H1 (cell line): Measurements from ENCODE around the gene PAK6. TPM values are rescaled to one million over a fixed set of nuclear protein-coding genes. Genes with fewer than 3 reads are reported as not detected.

ENCODE experiments used
- CTCF ChIA-PET: fragments of 300-600 bp; sonication (Branson Sonifier 250); formaldehyde crosslinking; loops from one replicate; lab custom pipeline; 2021; ENCODE audit not compliant: partially characterized antibody; lab: Charles Lee
- POLR2A ChIA-PET: fragments of 300-600 bp; sonication (Branson Sonifier 250); formaldehyde crosslinking; loops from one replicate; lab custom pipeline; 2021; ENCODE audit warnings: inconsistent platforms; ENCODE audit not compliant: partially characterized antibody; lab: Charles Lee
- DNase-seq, 2 experiments: peaks; one replicate each; pipeline versions ENCODE4 v3.0.0 to v3.0.0-alpha.2; 2010 to 2022; ENCODE audit warnings: low spot score in 2 of 2, low read depth in 1 of 2, mixed read lengths in 1 of 2
- FAIRE-seq: peaks from 2 replicates; lab custom pipeline; 2011; peaks lifted over from hg19 to GRCh38; lab: Jason Lieb, UNC
- H2AFZ ChIP-seq: 2 replicates; pipeline ENCODE4 v1.8.1; 2012; ENCODE audit warnings: low read length, inconsistent platforms
- H2AK5ac ChIP-seq: 2 replicates; pipeline ENCODE4 v1.6.1; 2013; ENCODE audit warnings: low read depth, low read length
- H2BK120ac ChIP-seq: replicated peaks from 2 replicates; pipeline ENCODE3; 2013; ENCODE audit warnings: low read depth, low read length, inconsistent platforms
- H2BK12ac ChIP-seq: 2 replicates; pipeline ENCODE4 v1.6.1; 2013; ENCODE audit warnings: low read depth, low read length
- H2BK15ac ChIP-seq: 2 replicates; pipeline ENCODE4 v1.6.1; 2013; ENCODE audit warnings: low read length
- H2BK20ac ChIP-seq: 2 replicates; pipeline ENCODE4 v1.6.1; 2013; ENCODE audit warnings: low read length
- H2BK5ac ChIP-seq: 2 replicates; pipeline ENCODE4 v1.6.1; 2013; ENCODE audit warnings: low read depth, low read length
- H3K14ac ChIP-seq: 2 replicates; pipeline ENCODE4 v1.6.1; 2013; ENCODE audit warnings: inconsistent platforms; ENCODE audit not compliant: insufficient read length
- H3K18ac ChIP-seq: 2 replicates; pipeline ENCODE4 v1.6.1; 2013; ENCODE audit warnings: low read length; ENCODE audit errors: extremely low read depth
- H3K23ac ChIP-seq: 2 replicates; pipeline ENCODE4 v1.6.1; 2013; ENCODE audit warnings: inconsistent platforms; ENCODE audit not compliant: insufficient read length
- H3K23me2 ChIP-seq: 2 replicates; pipeline ENCODE4 v1.6.1; 2013; ENCODE audit warnings: low read depth, low read length
- H3K27ac ChIP-seq: 2 replicates; pipeline ENCODE4 v1.6.1; 2011; ENCODE audit warnings: low read depth, low read length, inconsistent platforms
- H3K27me3 ChIP-seq, 4 experiments: replicated peaks in 1 of 4; 1 replicate in 1 of 4; 2 replicates in 3 of 4; pipeline versions ENCODE4 v1.6.1 to v1.8.1; 2011 to 2013; ENCODE audit warnings: low read length in 3 of 4, mild to moderate bottlenecking in 3 of 4, inconsistent platforms in 2 of 4, mixed read lengths in 2 of 4, moderate library complexity in 1 of 4; ENCODE audit not compliant: control insufficient read depth in 3 of 4, insufficient read depth in 3 of 4; ENCODE audit errors: extremely low read depth in 1 of 4
- H3K36me3 ChIP-seq, 4 experiments: 2 replicates each; pipeline versions ENCODE4 v1.6.1 to v1.8.1; 2011 to 2013; ENCODE audit warnings: mild to moderate bottlenecking in 4 of 4, low read length in 3 of 4, moderate library complexity in 2 of 4, control low read depth in 1 of 4, inconsistent platforms in 1 of 4; ENCODE audit not compliant: insufficient read depth in 4 of 4, control insufficient read depth in 2 of 4
- H3K4ac ChIP-seq: replicated peaks from 2 replicates; pipeline ENCODE3; 2013; ENCODE audit warnings: low read length, low read depth, mixed read lengths, inconsistent platforms; ENCODE audit not compliant: insufficient read length
- H3K4me1 ChIP-seq, 4 experiments: replicated peaks in 1 of 4; 1 replicate in 1 of 4; 2 replicates in 3 of 4; pipeline versions ENCODE4 v1.6.1 to v1.8.1; 2011 to 2013; ENCODE audit warnings: low read length in 3 of 4, inconsistent platforms in 2 of 4, mixed read lengths in 1 of 4; ENCODE audit not compliant: insufficient read depth in 4 of 4, control insufficient read depth in 3 of 4
- H3K4me2 ChIP-seq, 2 experiments: 2 replicates each; pipeline versions ENCODE4 v1.6.1 to v1.8.1; 2011 to 2013; ENCODE audit warnings: low read depth in 2 of 2, low read length in 2 of 2, control low read depth in 1 of 2, inconsistent platforms in 1 of 2, mild to moderate bottlenecking in 1 of 2; ENCODE audit not compliant: insufficient read depth in 1 of 2
- H3K4me3 ChIP-seq, 4 experiments: fragments of 200-600, 300-600 bp in 1 of 4; sonication (generic), shearing (Covaris generic), sonication (Bioruptor Twin) in 1 of 4; 2 replicates each; pipeline versions ENCODE4 v1.5.1 to v1.8.1; 2011 to 2016; ENCODE audit warnings: low read length in 4 of 4, low read depth in 3 of 4, control low read depth in 2 of 4, inconsistent platforms in 2 of 4, mild to moderate bottlenecking in 2 of 4, mixed read lengths in 1 of 4, moderate library complexity in 1 of 4; ENCODE audit not compliant: insufficient read depth in 2 of 4; ENCODE audit errors: extremely low read depth in 1 of 4
- H3K56ac ChIP-seq: replicated peaks from 2 replicates; pipeline ENCODE3; 2013; ENCODE audit warnings: low read depth, mild to moderate bottlenecking, mixed read lengths, low read length, inconsistent platforms; ENCODE audit not compliant: insufficient read length
- H3K79me1 ChIP-seq: 2 replicates; pipeline ENCODE4 v1.6.1; 2013; ENCODE audit warnings: low read depth, low read length, control low read depth
- H3K79me2 ChIP-seq, 2 experiments: 2 replicates each; pipeline versions ENCODE4 v1.6.1 to v1.8.1; 2012 to 2013; ENCODE audit warnings: low read length in 2 of 2, mild to moderate bottlenecking in 2 of 2, inconsistent platforms in 1 of 2; ENCODE audit not compliant: insufficient read depth in 2 of 2, control insufficient read depth in 1 of 2
- H3K9ac ChIP-seq, 4 experiments: replicated peaks in 1 of 4; 1 replicate in 1 of 4; 2 replicates in 3 of 4; pipeline versions ENCODE4 v1.6.1 to v1.8.1; 2011 to 2013; ENCODE audit warnings: low read depth in 3 of 4, low read length in 3 of 4, control low read depth in 2 of 4, mild to moderate bottlenecking in 2 of 4, moderate library complexity in 2 of 4, inconsistent platforms in 1 of 4; ENCODE audit errors: extremely low read depth in 1 of 4
- H3K9me3 ChIP-seq, 2 experiments: 2 replicates each; pipeline versions ENCODE4 v1.6.1 to v1.8.1; 2012 to 2013; ENCODE audit warnings: mild to moderate bottlenecking in 2 of 2, moderate library complexity in 2 of 2, control low read depth in 1 of 2, inconsistent platforms in 1 of 2, low read depth in 1 of 2, low read length in 1 of 2, mixed read lengths in 1 of 2; ENCODE audit not compliant: insufficient read depth in 2 of 2
- H4K20me1 ChIP-seq, 2 experiments: replicated peaks in 1 of 2; 2 replicates each; pipeline versions ENCODE3 to v1.8.1; 2011 to 2013; ENCODE audit warnings: inconsistent platforms in 2 of 2, low read length in 2 of 2, mild to moderate bottlenecking in 1 of 2; ENCODE audit not compliant: insufficient read depth in 2 of 2, control insufficient read depth in 1 of 2
- H4K5ac ChIP-seq: 2 replicates; pipeline ENCODE4 v1.6.1; 2013; ENCODE audit warnings: low read length, low read depth, mixed read lengths, inconsistent platforms; ENCODE audit not compliant: insufficient read length
- H4K8ac ChIP-seq: 2 replicates; pipeline ENCODE4 v1.8.0; 2013; ENCODE audit warnings: mild to moderate bottlenecking, moderate library complexity, low read length, inconsistent platforms; ENCODE audit not compliant: insufficient read depth; ENCODE audit errors: extremely low read depth
- H4K91ac ChIP-seq: replicated peaks from 2 replicates; pipeline ENCODE3; 2013; ENCODE audit warnings: low read length, mixed read lengths, inconsistent platforms; ENCODE audit not compliant: insufficient read length
- EZH2 ChIP-seq: fragments of 200-600 bp; sonication (generic); IDR thresholded peaks from 2 replicates; pipeline ENCODE4 v1.7.1; 2012; ENCODE audit warnings: low read depth, mild to moderate bottlenecking, moderate library complexity, low read length, inconsistent platforms; ENCODE audit not compliant: severe bottlenecking
- RFX5 ChIP-seq: IDR thresholded peaks from 2 replicates; pipeline ENCODE4 v1.6.1; 2011; ENCODE audit warnings: low read depth, low read length, improper control_type of control experiment, borderline replicate concordance
- RNF2 ChIP-seq: fragments of 200-900, 300-1000 bp; sonication (generic); IDR thresholded peaks from 2 replicates; pipeline ENCODE4 v1.7.1; 2016; ENCODE audit warnings: borderline replicate concordance, low read depth, mild to moderate bottlenecking, antibody characterized with exemption, low read length; ENCODE audit not compliant: poor library complexity, severe bottlenecking; ENCODE audit errors: missing control alignments
- SUZ12 ChIP-seq: fragments of 200-600 bp; sonication (generic); IDR thresholded peaks from 2 replicates; pipeline ENCODE4 v1.6.1; 2012; ENCODE audit warnings: mild to moderate bottlenecking, inconsistent platforms, low read length, moderate library complexity, mixed read lengths
- YY1 ChIP-seq: IDR thresholded peaks from 2 replicates; pipeline ENCODE4 v1.6.1; 2011; ENCODE audit warnings: low read depth, mild to moderate bottlenecking, low read length
- WGBS, 2 experiments: shearing (Covaris generic) in 1 of 2; methylation state at CpG; one replicate each; pipeline versions ENCODE4 v1.1.6 to v1.1.7; 2013 to 2015; ENCODE audit warnings: low lambda C conversion rate in 2 of 2, mixed read lengths in 2 of 2, inconsistent platforms in 1 of 2, low coverage in 1 of 2, missing lambda C conversion rate in 1 of 2; ENCODE audit not compliant: insufficient replicate concordance in 2 of 2, insufficient coverage in 1 of 2, insufficient read length in 1 of 2; ENCODE audit errors: extremely low coverage in 1 of 2, missing lambda C conversion rate in 1 of 2; 5-methylcytosine and 5-hydroxymethylcytosine counted together
- polyA plus RNA-seq, 7 experiments: library from polyadenylated mRNA; depleted of rRNA in 3 of 7; stranded (reverse) in 5 of 7; unstranded in 2 of 7; fragments of >200 nt in 5 of 7; fragments of 200-250 nt in 2 of 7; gene quantifications; 1 replicate in 5 of 7; 2 replicates in 1 of 7; 4 replicates in 1 of 7; pipeline versions ENCODE4 v1.2.1 to v1.2.3, GENCODE V29; 2011 to 2013; ENCODE audit warnings: missing spikeins in 2 of 7, mixed read lengths in 2 of 7
- total RNA-seq: library from RNA; stranded (reverse); fragmentation: NEBNext Ultra II Directional; extraction: Animal tissue kit (Norgen Biotek cat#: 25700); gene quantifications from 2 replicates; pipeline ENCODE4 v1.2.1, GENCODE V29; 2021
- TF ChIP-seq, protein P1 (sequence below), 3 experiments: IDR thresholded peaks; 1 replicate in 2 of 3; 2 replicates in 1 of 3; pipeline versions ENCODE4 v1.5.1 to v1.6.1; 2011; ENCODE audit warnings: low read length in 3 of 3, mild to moderate bottlenecking in 3 of 3, inconsistent platforms in 2 of 3, low read depth in 1 of 3, moderate library complexity in 1 of 3; ENCODE audit not compliant: insufficient read depth in 1 of 3; ENCODE audit errors: control extremely low read depth in 1 of 3
- TF ChIP-seq, protein P2 (sequence below): IDR thresholded peaks from 2 replicates; pipeline ENCODE4 v1.6.1; 2012; ENCODE audit warnings: inconsistent platforms

PAK6 gene
- total and polyA plus RNA-seq, 2 of the 8 experiments (the other 6 are each of a cell fraction or from before 2014, with no cell fraction given) = 6.9 to 9.4 TPM

- peak overlapping the region; percentile 35; the same call in 1 of the 2 replicates for H2AFZ ChIP-seq
- peak overlapping the region; percentile 78 to 97 for H3K4me2 ChIP-seq
- H3K36me3 ChIP-seq = peaks cover 0 to 15% (median 0%) of the 10 kb centered on the region in 4 experiments; a peak in 1 of 8 replicates
- H2BK12ac ChIP-seq = 0 out of 2 replicates have a peak overlapping the region, but pooled peaks have one; percentile 4
- no peak overlapping the region for H3K27ac ChIP-seq
- no peak overlapping the region for H3K56ac ChIP-seq
- no peaks in the 10 kb centered on the region for H4K20me1 ChIP-seq
- peaks cover 40 to 64% (median 52%) of the 10 kb centered on the region in 4 experiments for H3K27me3 ChIP-seq
- H4K91ac ChIP-seq = peak overlapping the region; percentile 34
- no peaks in the 10 kb centered on the region for H3K9me3 ChIP-seq
- no peak overlapping the region for H3K4ac ChIP-seq
- no peak overlapping the region for H2BK5ac ChIP-seq
- H3K9ac ChIP-seq = no peak overlapping the region
- peak overlapping the region; percentile 20 to 61 (median 25); a peak in 7 of 8 replicates for H3K4me3 ChIP-seq
- no peaks in the 10 kb centered on the region for H3K79me2 ChIP-seq
- H3K79me1 ChIP-seq = no peaks in the 10 kb centered on the region
- 10% methylated on average over 39 of the region's 43 CpGs; no CpG with 5 or more reads in 1 of the 2 experiments for WGBS, 2 experiments
- ChIA-PET CTCF (interaction anchor here (0.6 to 27.9 kb wide), 15 partner anchors 11 to 232 kb away, joined by 3 to 1340 read pairs (median 50); partner anchors contain the start of genes CCDC9B, INAFM2, PAK6 and PLCB2), POLR2A (interaction anchor here (0.6 to 3.5 kb wide), 9 partner anchors 9 to 312 kb away, joined by 3 to 29 read pairs (median 4); partner anchors contain the start of genes PLCB2 and SRP14)
- 0 out of 2 replicates have a peak overlapping the region, but pooled peaks have one; percentile 23 for H2BK20ac ChIP-seq
- FAIRE-seq (no peak), DNase-seq (peak in 1 of 2 experiments; percentile 68)
- peak overlapping the region; percentile 97 for H3K18ac ChIP-seq
- H4K8ac ChIP-seq = peak overlapping the region; percentile 79; the same call in 1 of the 2 replicates
- no peak overlapping the region for H3K23ac ChIP-seq
- H2BK120ac ChIP-seq = no peak overlapping the region
- H2AK5ac ChIP-seq = no peak overlapping the region
- H3K4me1 ChIP-seq = peaks cover 17 to 39% (median 30%) of the 10 kb centered on the region in 4 experiments
- H3K23me2 ChIP-seq = peaks cover 22% of the 10 kb centered on the region; the same call in 1 of the 2 replicates
- H4K5ac ChIP-seq = no peak overlapping the region
- H3K14ac ChIP-seq = no peak overlapping the region
- H2BK15ac ChIP-seq = peak overlapping the region; percentile 46; the same call in 1 of the 2 replicates
- peak; percentile 41 for TF ChIP-seq RNF2
- peak; percentile 66 for TF ChIP-seq EZH2
- peak; percentile 80; the same call in 1 of the 2 replicates for TF ChIP-seq SUZ12
- TF ChIP-seq, protein P1, sequence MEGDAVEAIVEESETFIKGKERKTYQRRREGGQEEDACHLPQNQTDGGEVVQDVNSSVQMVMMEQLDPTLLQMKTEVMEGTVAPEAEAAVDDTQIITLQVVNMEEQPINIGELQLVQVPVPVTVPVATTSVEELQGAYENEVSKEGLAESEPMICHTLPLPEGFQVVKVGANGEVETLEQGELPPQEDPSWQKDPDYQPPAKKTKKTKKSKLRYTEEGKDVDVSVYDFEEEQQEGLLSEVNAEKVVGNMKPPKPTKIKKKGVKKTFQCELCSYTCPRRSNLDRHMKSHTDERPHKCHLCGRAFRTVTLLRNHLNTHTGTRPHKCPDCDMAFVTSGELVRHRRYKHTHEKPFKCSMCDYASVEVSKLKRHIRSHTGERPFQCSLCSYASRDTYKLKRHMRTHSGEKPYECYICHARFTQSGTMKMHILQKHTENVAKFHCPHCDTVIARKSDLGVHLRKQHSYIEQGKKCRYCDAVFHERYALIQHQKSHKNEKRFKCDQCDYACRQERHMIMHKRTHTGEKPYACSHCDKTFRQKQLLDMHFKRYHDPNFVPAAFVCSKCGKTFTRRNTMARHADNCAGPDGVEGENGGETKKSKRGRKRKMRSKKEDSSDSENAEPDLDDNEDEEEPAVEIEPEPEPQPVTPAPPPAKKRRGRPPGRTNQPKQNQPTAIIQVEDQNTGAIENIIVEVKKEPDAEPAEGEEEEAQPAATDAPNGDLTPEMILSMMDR (IDR thresholded peaks at IDR 0.05; ENCODE audit: control extremely low read depth in 1 of 3, insufficient read depth in 1 of 3, low read depth in 1 of 3, low read length in 3 of 3) = peak in 1 of 3 experiments; percentile 0; a peak in 1 of 4 replicates
- TF ChIP-seq RFX5 = no peak
- TF ChIP-seq, protein P2, sequence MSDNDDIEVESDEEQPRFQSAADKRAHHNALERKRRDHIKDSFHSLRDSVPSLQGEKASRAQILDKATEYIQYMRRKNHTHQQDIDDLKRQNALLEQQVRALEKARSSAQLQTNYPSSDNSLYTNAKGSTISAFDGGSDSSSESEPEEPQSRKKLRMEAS = peak; percentile 49
- TF ChIP-seq YY1 = no peak
These were observed 42.4 kb downstream of the PAK6 start for GRCh38 chr15:40281057-40281800.
